ENCODE data around the gene CCDC136.
A peak's percentile ranks its signal among the peaks of the same experiment; 100 is the strongest.

CCDC136 gene

DNA sequence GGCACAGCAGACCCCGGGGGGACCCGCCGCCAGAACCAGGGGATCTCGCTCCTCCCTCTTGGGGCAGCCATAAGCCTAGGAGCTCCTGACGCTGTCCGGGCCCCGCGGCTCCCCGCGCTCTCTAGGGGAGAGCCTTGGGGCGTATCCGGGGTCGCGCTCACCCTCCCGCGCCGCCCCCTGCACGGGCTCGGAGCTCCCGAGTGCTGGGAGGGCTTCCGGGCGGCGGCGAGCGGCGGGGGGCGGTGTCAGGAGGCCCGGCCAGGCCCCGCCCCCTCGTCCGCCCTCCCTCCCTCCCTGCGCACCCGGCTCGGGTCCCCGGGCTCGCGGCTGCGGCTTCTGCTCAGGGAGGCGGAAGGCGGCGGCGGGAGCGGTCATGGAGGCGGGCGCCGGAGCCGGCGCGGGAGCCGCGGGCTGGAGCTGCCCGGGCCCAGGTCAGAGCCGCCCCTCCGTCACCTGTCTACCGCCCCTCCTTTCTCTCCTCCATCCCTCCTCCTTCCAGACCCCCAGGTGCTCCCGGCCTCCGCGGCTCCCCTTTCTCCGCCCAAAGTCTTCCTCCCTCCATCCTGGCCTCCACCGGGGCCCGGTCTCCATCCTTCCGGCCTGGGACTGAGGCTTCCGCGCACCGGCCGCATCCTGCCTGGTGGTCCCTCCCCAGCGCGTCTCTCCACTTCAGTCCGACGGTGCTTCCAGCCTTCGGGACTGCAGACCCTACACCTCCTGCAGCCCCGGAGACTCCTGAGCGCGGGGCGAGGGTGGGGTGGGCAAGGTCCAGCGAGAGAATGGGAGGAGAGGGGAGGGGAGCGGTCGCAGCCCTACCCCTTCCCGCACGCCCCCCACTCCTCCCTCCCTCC lies at the start of gene CCDC136:
Gene CCDC136 (plus strand): TSS at position 848 of the 851 bp plus-strand sequence. CDS start 444 bp downstream, outside the sequence.
- DNase-seq (ENCODE audit: low spot score), result peak; percentile 45

GRCh38 chr7:128742206-128742605 lies 49.6 kb upstream of the CCDC136 start:
- no peak for DNase-seq (ENCODE audit: low spot score)

- DNase-seq (ENCODE audit: low spot score), result no peak
Observed at GRCh38 chr7:128743112-128743772, 48.5 kb upstream of the CCDC136 start.

GRCh38 chr7:128744366-128744905 lies 47.3 kb upstream of the CCDC136 start:
- no peak for DNase-seq (ENCODE audit: low spot score)

DNA sequence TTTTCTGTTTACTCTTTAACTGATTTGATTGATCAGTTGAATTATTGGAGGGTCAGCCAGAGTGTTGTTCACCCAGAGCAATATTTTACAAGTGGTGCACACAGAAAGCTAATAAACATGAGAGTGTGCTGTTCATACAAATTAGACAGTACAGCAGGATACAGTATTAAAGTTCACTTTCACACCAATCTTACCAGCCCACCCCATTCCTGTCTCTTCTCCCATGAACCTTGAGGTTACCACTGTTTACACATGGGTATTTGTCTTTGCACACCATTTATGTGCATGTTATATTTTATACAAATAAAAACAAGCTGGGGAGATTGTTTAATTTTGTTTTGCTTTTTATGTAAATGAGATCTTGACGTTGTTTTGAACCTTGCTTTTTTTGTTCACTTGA lies 46.1 kb upstream of the CCDC136 start:
- no peak for DNase-seq (ENCODE audit: low spot score)

- no peak for DNase-seq (ENCODE audit: low spot score)
Observed at GRCh38 chr7:128747327-128748079, 44.3 kb upstream of the CCDC136 start.

DNA sequence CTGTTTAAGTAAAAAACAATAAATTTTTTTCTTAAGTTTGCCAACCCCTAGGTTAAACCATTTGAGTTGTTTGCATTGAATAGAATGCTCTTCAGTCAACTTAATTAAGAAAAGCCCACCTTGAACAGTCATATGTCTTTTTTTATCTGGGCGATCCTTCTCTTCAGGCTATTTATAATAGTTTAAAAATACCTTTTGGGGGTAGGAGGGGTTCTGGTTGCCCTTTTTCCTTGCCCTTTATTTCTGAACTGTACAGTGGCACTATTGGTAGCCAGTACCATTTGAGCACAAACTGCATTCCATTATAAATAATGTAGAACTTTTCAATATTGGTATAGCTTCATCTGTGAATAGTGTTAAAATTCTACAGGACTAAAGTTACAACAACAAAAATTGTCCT lies 39.5 kb upstream of the CCDC136 start:
- DNase-seq (ENCODE audit: low spot score), result no peak

DNA sequence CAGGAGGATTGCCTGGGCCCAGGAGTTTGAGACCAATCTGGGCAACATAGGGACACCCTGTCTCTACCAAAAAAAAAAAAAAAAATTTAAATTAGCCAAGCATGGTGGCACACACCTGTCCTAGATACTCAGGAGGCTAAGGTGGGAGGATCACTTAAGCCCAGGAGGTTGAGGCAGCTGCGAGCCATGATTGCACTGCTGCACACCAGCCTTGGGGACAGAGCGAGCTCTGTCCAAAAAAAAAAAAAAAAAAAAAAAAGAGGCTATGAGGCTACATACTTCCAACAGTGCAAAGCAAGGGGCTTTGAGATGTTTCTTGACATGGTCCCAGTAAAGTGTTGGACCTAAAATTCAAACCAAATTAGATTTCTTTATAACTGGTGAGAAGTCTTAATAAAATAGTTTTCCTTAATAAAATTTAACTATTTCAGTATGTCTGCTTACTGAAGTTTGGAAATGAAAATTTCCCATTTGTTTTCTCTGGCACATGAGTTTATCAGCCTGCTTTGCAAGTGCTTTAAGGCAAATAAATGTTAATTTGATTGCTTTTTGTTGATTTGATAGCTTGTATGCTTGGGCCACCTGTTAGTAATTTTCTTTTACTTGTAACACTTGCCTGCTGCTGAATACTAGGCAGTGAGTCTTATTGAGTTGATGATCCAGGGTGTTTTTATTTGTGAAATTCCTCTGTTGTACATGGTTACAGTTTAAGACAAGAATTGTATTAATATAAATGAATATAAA lies 36.5 kb upstream of the CCDC136 start:
- no peak for DNase-seq (ENCODE audit: low spot score)

DNA sequence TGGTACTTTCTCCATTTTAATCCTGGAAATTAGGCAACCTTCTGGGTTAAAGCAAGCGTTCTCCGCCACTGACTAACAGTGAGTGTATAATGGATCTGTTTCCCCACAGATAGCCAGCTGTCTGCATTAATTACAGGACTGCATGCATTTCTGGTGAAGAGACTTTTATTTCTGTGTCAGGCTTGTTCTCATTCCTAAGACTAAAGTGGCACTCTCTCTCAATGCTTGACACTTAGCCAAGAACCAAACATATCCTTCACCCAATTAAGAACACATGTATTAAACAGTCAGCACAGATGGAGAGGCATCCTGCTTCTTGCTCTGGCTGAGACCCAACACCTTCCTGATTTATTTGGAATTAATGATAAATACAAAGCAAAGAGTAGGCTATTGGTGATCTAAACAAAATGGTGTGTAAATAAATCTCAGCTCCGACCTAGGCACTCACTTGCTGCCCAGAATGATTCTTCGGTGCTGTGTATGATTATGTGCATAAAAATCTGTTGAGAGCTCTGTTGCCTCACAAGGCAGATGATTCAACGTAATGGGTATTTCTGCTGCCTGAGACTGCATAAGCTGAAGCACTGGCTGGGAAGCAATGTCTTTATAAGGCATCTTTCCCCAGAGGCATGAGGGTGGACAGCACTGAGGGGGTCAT lies 35.8 kb upstream of the CCDC136 start:
- DNase-seq (ENCODE audit: low spot score), result no peak

GRCh38 chr7:128757203-128757602 lies 34.6 kb upstream of the CCDC136 start:
- DNase-seq (ENCODE audit: low spot score), result no peak

DNA sequence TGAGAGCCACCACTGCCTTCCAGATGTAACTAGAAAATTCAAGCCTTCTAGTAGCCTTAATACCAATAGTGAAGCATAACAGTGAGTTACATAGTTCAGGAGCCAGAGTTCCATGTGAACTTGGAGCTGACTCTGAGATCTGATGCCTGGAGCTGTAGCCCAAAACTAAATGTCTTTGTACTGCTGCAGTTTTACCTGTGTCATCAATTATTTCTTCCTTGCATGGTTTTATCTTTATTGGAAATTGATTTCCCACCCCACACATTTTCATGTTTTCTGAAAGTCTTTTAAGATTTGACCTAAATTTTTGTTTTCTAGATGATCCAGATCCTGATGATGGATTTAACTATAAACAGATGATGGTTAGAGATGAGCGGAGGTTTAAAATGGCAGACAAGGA lies 33.2 kb upstream of the CCDC136 start:
- no peak for DNase-seq (ENCODE audit: low spot score)

GRCh38 chr7:128759242-128759641 lies 32.5 kb upstream of the CCDC136 start:
- no peak for DNase-seq (ENCODE audit: low spot score)

GRCh38 chr7:128763541-128763940 lies 28.2 kb upstream of the CCDC136 start:
- no peak for DNase-seq (ENCODE audit: low spot score)

DNA sequence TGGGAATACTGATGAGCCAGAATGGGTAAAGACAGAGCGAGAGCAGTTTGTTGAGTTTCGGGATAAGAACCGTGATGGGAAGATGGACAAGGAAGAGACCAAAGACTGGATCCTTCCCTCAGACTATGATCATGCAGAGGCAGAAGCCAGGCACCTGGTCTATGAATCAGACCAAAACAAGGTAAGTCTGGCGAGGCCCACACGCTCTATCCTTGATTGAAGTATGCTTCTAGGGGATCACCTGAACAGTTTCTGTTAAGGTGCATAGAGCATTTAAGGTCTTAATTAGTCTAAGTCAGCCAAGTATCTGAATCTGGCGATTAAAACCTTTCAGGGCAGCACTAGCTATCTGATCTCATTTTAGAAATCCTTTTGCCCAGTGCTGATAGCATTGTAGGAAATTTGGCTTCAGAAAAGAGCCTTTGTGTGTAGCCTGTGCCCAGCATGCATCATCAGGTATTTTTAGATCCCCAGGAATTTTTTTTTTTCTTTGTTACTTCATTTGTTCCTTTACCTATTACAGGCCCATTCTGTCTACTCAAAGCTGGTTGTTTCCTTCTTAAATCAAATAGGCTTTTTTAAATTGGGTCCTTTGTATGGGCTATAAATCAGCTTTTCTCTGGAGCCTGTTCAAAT lies 24.2 kb upstream of the CCDC136 start:
- no peak for DNase-seq (ENCODE audit: low spot score)

DNA sequence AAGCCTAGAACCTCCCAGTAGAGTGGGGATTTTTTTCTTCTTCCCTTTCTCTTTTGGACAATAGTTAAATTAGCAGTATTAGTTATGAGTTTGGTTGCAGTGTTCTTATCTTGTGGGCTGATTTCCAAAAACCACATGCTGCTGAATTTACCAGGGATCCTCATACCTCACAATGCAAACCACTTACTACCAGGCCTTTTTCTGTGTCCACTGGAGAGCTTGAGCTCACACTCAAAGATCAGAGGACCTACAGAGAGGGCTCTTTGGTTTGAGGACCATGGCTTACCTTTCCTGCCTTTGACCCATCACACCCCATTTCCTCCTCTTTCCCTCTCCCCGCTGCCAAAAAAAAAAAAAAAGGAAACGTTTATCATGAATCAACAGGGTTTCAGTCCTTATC lies 21.5 kb upstream of the CCDC136 start:
- DNase-seq (ENCODE audit: low spot score), result no peak

DNA sequence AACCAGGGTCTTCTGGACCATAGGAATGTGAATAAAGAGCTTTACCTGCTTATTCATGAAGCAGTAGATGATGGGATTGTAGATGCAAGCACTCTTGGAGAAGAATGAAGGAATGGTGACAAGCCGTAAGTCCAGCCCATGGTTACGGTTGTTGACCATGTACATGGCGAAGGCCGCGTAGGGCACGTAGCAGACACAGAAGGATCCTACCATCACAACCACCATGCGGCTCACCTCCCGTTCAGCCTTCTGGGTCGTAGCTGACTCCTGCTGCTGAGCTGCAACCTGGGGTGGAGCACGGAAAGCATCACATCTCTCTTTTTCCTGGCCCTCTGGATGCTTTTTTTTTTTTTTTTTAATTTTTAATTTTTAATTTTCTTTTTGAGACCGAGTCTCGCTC lies 18.2 kb upstream of the CCDC136 start:
- no peak for DNase-seq (ENCODE audit: low spot score)

DNA sequence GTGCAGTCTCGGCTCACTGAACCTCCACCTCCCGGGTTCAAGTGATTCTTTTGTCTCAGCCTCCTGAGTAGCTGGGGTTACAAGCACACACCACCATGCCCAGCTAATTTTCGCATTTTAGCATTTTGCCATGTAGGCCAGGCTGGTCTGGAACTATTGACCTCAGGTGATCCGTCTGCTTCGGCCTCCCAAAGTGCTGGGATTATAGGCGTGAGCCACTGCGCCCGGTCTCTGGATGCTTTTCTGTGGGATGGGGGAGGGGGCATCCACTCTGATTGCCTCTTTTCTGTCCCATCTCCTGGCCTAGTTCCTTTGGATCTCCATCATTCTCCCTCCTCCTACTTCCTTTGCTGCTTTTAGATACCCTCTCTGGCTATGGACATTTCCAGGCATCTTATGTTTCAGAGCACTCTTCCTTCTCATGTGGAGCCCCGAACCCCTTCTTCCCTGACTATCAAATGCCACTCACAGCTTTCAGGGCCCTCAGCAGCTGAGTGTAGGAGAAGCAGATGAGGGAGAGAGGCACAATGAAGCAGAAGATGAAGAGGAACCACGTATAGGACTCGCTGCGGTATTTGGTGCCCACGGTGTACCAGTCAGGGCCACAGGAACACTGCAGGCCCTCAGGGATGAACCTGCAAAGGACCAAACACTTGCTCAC lies 17.6 kb upstream of the CCDC136 start:
- no peak for DNase-seq (ENCODE audit: low spot score)

DNA sequence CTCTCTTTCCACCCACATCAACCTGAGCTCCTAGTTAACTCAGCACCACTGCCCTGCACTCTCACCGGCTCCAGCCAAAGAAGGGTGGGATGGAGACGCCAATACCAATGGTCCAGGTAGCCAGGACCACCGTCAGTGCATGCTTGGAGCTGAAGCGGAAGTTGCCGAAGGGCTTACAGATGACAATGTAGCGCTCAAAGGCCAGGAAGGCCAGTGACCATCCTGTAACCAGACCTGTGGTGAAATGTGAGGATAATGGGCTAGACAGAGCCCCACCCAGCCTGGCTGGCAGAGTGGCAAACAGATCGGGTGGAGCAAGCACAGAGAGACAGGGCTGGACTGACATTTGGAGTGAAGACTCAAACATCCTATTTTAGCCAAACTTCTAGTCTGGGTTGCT lies 16.8 kb upstream of the CCDC136 start:
- no peak for DNase-seq (ENCODE audit: low spot score)

DNA sequence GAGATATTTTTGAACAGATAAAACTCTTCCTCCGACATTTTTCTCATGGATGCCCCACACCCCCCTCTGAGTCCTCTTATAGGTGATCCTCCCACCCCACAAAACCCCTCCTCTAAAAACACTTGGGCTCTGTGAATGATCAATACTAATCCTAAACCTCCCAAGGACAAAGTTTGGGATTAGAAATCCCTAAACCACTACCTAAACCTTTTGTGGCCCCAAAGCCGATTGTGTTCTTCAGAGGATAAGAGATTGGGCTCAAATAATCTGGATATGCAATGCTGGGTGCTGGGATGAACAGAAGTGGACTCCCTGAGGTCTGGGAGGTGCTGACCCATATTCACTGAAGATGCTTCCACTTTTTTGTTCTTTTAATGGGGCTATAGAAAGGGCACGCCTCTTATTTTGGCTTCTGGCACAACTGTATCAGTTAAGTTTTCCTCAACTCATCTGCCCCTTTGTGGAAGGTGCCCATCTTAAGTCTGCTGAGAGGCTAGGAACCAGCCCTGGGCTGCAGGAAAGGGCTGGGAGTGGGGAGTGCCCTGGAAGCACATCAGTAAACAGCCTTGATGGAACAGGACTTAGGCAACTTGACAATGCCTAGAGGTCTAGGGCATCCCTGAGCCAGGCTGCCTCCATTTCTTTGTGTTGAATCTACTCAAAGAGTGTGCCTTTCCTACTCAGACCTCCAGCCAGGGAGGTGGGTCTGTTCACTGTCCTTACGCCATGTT lies 15.9 kb upstream of the CCDC136 start, which contains the start of gene OPN1SW:
Gene OPN1SW (minus strand): TSS at position 51 of the 731 bp plus-strand sequence. CDS start 13 bp downstream, at position 38.
- DNase-seq (ENCODE audit: low spot score), result no peak

Data from hematopoietic multipotent progenitor cell treated with erythropoietin and hydrocortisone succinate and interleukin-3 and kit ligand, for 15 days (in vitro differentiated cells).